IMR-90 (cell line): ENCODE measurements around the gene CTNNA2. TPM values are rescaled to one million over a fixed set of nuclear protein-coding genes. Genes with fewer than 3 reads are reported as not detected.

Source experiments
- ATAC-seq: fragments of 200-7000 bp; cut with Tn5 transposase; 2 replicates; pipeline ENCODE4 v1.9.1; 2020; ENCODE audit warnings: low read depth, mild to moderate bottlenecking, moderate library complexity
- BruUV-seq: library from RNA; stranded (reverse); fragments of 400-500 nt; replicated peaks from 2 replicates; lab custom pipeline; 2021; lab: Mats Ljungman, UMichigan
- CTCF ChIA-PET: fragments of 300-600 bp; formaldehyde crosslinking; extraction: SDS; loops from one replicate; lab custom pipeline; 2021; ENCODE audit warnings: antibody characterized with exemption; lab: Yijun Ruan, JAX
- POLR2A ChIA-PET: fragments of 300-600 bp; sonication (Branson Sonifier 250); formaldehyde crosslinking; loops from one replicate; lab custom pipeline; 2022; ENCODE audit warnings: antibody characterized with exemption; ENCODE audit not compliant: unreplicated experiment; lab: Charles Lee
- DNase-seq: peaks from one replicate; pipeline ENCODE4 v3.0.0; 2013
- H2AFZ ChIP-seq: replicated peaks from 2 replicates; pipeline ENCODE3; 2013; ENCODE audit warnings: low read length, mild to moderate bottlenecking; ENCODE audit not compliant: poor library complexity
- H2AK5ac ChIP-seq: 2 replicates; pipeline ENCODE4 v1.6.1; 2013; ENCODE audit warnings: low read depth, low read length, inconsistent platforms
- H2AK9ac ChIP-seq: replicated peaks from 2 replicates; pipeline ENCODE3; 2013; ENCODE audit warnings: mild to moderate bottlenecking, low read depth, low read length, moderate library complexity; ENCODE audit not compliant: poor library complexity
- H2BK120ac ChIP-seq: 2 replicates; pipeline ENCODE4 v1.6.1; 2013; ENCODE audit warnings: low read depth, low read length, inconsistent platforms
- H2BK15ac ChIP-seq: 3 replicates; pipeline ENCODE4 v1.6.1; 2013; ENCODE audit warnings: low read depth, low read length, inconsistent platforms
- H2BK20ac ChIP-seq: 2 replicates; pipeline ENCODE4 v1.6.1; 2013; ENCODE audit warnings: low read depth, mild to moderate bottlenecking, inconsistent platforms, low read length, moderate library complexity
- H2BK5ac ChIP-seq: 2 replicates; pipeline ENCODE4 v1.6.1; 2013; ENCODE audit warnings: mild to moderate bottlenecking, low read depth, low read length, inconsistent platforms; ENCODE audit not compliant: poor library complexity, severe bottlenecking
- H3K14ac ChIP-seq: replicated peaks from 2 replicates; pipeline ENCODE4 v1.6.1; 2013; ENCODE audit warnings: low read depth, low read length, inconsistent platforms
- H3K18ac ChIP-seq: 2 replicates; pipeline ENCODE4 v1.6.1; 2013; ENCODE audit warnings: low read depth, low read length, control low read depth
- H3K23ac ChIP-seq: 2 replicates; pipeline ENCODE4 v1.6.1; 2013; ENCODE audit warnings: low read depth, low read length, inconsistent platforms
- H3K27ac ChIP-seq: 2 replicates; pipeline ENCODE4 v1.5.1; 2013; ENCODE audit warnings: mild to moderate bottlenecking, control low read depth, low read length; ENCODE audit not compliant: insufficient read depth
- H3K27me3 ChIP-seq: 2 replicates; pipeline ENCODE4 v1.6.1; 2013; ENCODE audit warnings: low read length; ENCODE audit not compliant: control insufficient read depth, insufficient read depth
- H3K36me3 ChIP-seq: 2 replicates; pipeline ENCODE4 v1.6.1; 2013; ENCODE audit warnings: low read length, mixed read lengths; ENCODE audit not compliant: control insufficient read depth, insufficient read depth
- H3K4ac ChIP-seq: 2 replicates; pipeline ENCODE4 v1.6.1; 2013; ENCODE audit warnings: low read depth, low read length, inconsistent platforms
- H3K4me1 ChIP-seq: 2 replicates; pipeline ENCODE4 v1.6.1; 2013; ENCODE audit warnings: low read length, mixed read lengths; ENCODE audit not compliant: control insufficient read depth, insufficient read depth
- H3K4me2 ChIP-seq: 2 replicates; pipeline ENCODE4 v1.6.1; 2013; ENCODE audit warnings: low read depth, mild to moderate bottlenecking, control low read depth, low read length, moderate library complexity
- H3K4me3 ChIP-seq: 2 replicates; pipeline ENCODE4 v1.5.1; 2013; ENCODE audit warnings: low read depth, mild to moderate bottlenecking, control low read depth, low read length, moderate library complexity; ENCODE audit not compliant: insufficient read depth
- H3K56ac ChIP-seq: 2 replicates; pipeline ENCODE4 v1.6.1; 2013; ENCODE audit warnings: low read length, inconsistent platforms; ENCODE audit not compliant: insufficient read depth; ENCODE audit errors: extremely low read depth
- H3K79me1 ChIP-seq, 2 experiments: 2 replicates each; pipeline ENCODE4 v1.6.1; 2013; ENCODE audit warnings: low read length in 2 of 2, inconsistent platforms in 1 of 2, low read depth in 1 of 2
- H3K9ac ChIP-seq: 2 replicates; pipeline ENCODE4 v1.6.1; 2013; ENCODE audit warnings: low read depth, low read length, control low read depth
- H3K9me1 ChIP-seq: 2 replicates; pipeline ENCODE4 v1.6.1; 2013; ENCODE audit warnings: low read length, inconsistent platforms; ENCODE audit not compliant: insufficient read depth
- H3K9me3 ChIP-seq: 2 replicates; pipeline ENCODE4 v1.6.1; 2013; ENCODE audit warnings: low read length; ENCODE audit not compliant: control insufficient read depth, insufficient read depth
- H4K20me1 ChIP-seq: 2 replicates; pipeline ENCODE4 v1.6.1; 2013; ENCODE audit warnings: low read length, inconsistent platforms; ENCODE audit not compliant: insufficient read depth
- H4K5ac ChIP-seq: 2 replicates; pipeline ENCODE4 v1.6.1; 2013; ENCODE audit warnings: mild to moderate bottlenecking, low read depth, low read length, control low read depth
- H4K8ac ChIP-seq, 2 experiments: 2 replicates each; pipeline ENCODE4 v1.6.1; 2013; ENCODE audit warnings: low read depth in 2 of 2, low read length in 2 of 2, control low read depth in 1 of 2, inconsistent platforms in 1 of 2
- H4K91ac ChIP-seq: 2 replicates; pipeline ENCODE4 v1.6.1; 2013; ENCODE audit warnings: low read depth, low read length, inconsistent platforms; ENCODE audit not compliant: insufficient read depth
- BHLHE40 ChIP-seq: fragments of 150-350 bp; IDR thresholded peaks from 2 replicates; pipeline ENCODE4 v1.6.1; 2016; ENCODE audit warnings: mild to moderate bottlenecking, low read depth, low read length
- CEBPB ChIP-seq: IDR thresholded peaks from 2 replicates; pipeline ENCODE4 v1.6.1; 2012; ENCODE audit warnings: low read depth, low read length, improper control_type of control experiment
- CHD1 ChIP-seq: IDR thresholded peaks from 2 replicates; pipeline ENCODE4 v1.6.1; 2012; ENCODE audit warnings: low read depth, low read length, improper control_type of control experiment
- FOS ChIP-seq: fragments of 150-350 bp; IDR thresholded peaks from 2 replicates; pipeline ENCODE4 v1.6.1; 2016; ENCODE audit warnings: low read depth, low read length
- MAFK ChIP-seq: IDR thresholded peaks from 2 replicates; pipeline ENCODE4 v1.6.1; 2012; ENCODE audit warnings: low read depth, low read length, improper control_type of control experiment
- MAZ ChIP-seq: IDR thresholded peaks from 2 replicates; pipeline ENCODE4 v1.6.1; 2012; ENCODE audit warnings: low read depth, mild to moderate bottlenecking, low read length, improper control_type of control experiment, moderate library complexity, borderline replicate concordance
- MXI1 ChIP-seq: IDR thresholded peaks from 2 replicates; pipeline ENCODE4 v1.6.1; 2012; ENCODE audit warnings: low read depth, mild to moderate bottlenecking, low read length, moderate library complexity, borderline replicate concordance
- NFE2L2 ChIP-seq: fragments of 150-350 bp; IDR thresholded peaks from 2 replicates; pipeline ENCODE4 v1.6.1; 2016; ENCODE audit warnings: low read depth, mild to moderate bottlenecking, low read length
- POLR2A ChIP-seq: IDR thresholded peaks from 2 replicates; pipeline ENCODE4 v1.6.1; 2012; ENCODE audit warnings: mild to moderate bottlenecking, low read depth, low read length
- RAD21 ChIP-seq: IDR thresholded peaks from 2 replicates; pipeline ENCODE4 v1.6.1; 2012; ENCODE audit warnings: low read length, improper control_type of control experiment
- RCOR1 ChIP-seq: IDR thresholded peaks from 2 replicates; pipeline ENCODE4 v1.6.1; 2012; ENCODE audit warnings: mild to moderate bottlenecking, low read length, improper control_type of control experiment; ENCODE audit not compliant: insufficient replicate concordance
- RFX5 ChIP-seq: IDR thresholded peaks from 2 replicates; pipeline ENCODE4 v1.8.0; 2012; ENCODE audit warnings: low read depth, mild to moderate bottlenecking, low read length, moderate library complexity
- SMC3 ChIP-seq: fragments of 150-350 bp; IDR thresholded peaks from 2 replicates; pipeline ENCODE4 v1.6.1; 2016; ENCODE audit warnings: low read depth, mild to moderate bottlenecking, antibody characterized with exemption, low read length, moderate library complexity
- WGBS, 2 experiments: methylation state at CpG; one replicate each; pipeline versions ENCODE4 v1.1.5 to v1.1.7; 2013; ENCODE audit warnings: missing lambda C conversion rate in 2 of 2; ENCODE audit not compliant: insufficient read length in 1 of 2; ENCODE audit errors: extremely low coverage in 2 of 2; 5-methylcytosine and 5-hydroxymethylcytosine counted together
- dilution Hi-C: fragments of 300-500 bp; cut with HindIII; formaldehyde crosslinking; loops from one replicate; pipeline ENCODE4 v1.14.3; 2018; ENCODE audit warnings: low sequenced_read_pairs; ENCODE audit not compliant: unreplicated experiment
- in situ Hi-C: fragments of 300-500 bp; cut with MboI; formaldehyde crosslinking; loops from 3 replicates; pipeline ENCODE4 v1.14.3; 2019; ENCODE audit warnings: low sequenced_read_pairs, inconsistent platforms, mixed read lengths
- intact Hi-C: fragments of 100-400 bp; cut with micrococcal nuclease; formaldehyde crosslinking; loops from 2 replicates; pipeline ENCODE4 v1.10.0; 2022
- polyA plus RNA-seq, 3 experiments: library from polyadenylated mRNA; depleted of rRNA; stranded (reverse); fragments of >200 nt; gene quantifications; 2 replicates each; pipeline ENCODE4 v1.2.3, GENCODE V29; 2012; ENCODE audit warnings: low replicate concordance in 1 of 3
- total RNA-seq: library from RNA; depleted of rRNA; stranded (reverse); fragments of >200 nt; gene quantifications from 2 replicates; pipeline ENCODE4 v1.2.3, GENCODE V29; 2012
- TF ChIP-seq, protein P1 (sequence below): conservative IDR thresholded peaks from 2 replicates; pipeline ENCODE4 v1.5.1; 2012; ENCODE audit warnings: mild to moderate bottlenecking, low read depth, low read length, improper control_type of control experiment
- TF ChIP-seq, protein P2 (sequence below): fragments of 150-350 bp; IDR thresholded peaks from 2 replicates; pipeline ENCODE4 v1.6.1; 2016; ENCODE audit warnings: low read depth, mild to moderate bottlenecking, low read length, moderate library complexity, borderline replicate concordance
- TF ChIP-seq, protein P3 (sequence below): fragments of 150-350 bp; IDR thresholded peaks from 2 replicates; pipeline ENCODE4 v1.6.1; 2017; ENCODE audit warnings: mild to moderate bottlenecking, antibody characterized with exemption, low read length, low read depth

Gene CTNNA2
- total and polyA plus RNA-seq, 2 of the 4 experiments (the other 2 are of a cell fraction), result not detected

DNA sequence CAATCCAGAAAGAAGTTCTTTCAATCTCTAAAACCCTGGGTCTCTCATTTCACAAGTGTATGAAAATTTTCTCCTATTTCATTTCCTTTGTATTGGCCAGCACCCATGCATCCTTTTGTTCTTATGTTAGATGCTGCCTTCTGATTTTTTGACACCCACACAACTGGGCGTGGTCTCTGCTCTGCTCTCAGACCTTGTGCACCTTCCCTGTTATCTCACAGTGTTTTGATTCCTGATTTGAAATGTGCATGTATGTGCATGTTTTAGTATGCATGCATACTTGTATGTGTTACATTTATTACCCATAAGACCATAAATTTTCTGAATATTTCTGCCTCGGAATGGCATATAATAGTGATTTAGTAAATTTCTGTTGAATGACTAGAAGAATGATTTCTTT, 152.2 kb downstream of the CTNNA2 start:
- no peak overlapping the region for H2AFZ ChIP-seq
- H3K27me3 ChIP-seq, result no peaks in the 10 kb centered on the region
- H3K79me1 ChIP-seq, result no peaks in the 10 kb centered on the region
- ATAC-seq (no peak), DNase-seq (no peak)
- H2BK20ac ChIP-seq, result no peak overlapping the region
- in situ Hi-C loops (loop anchor here (25.0 kb wide), 1 partner anchor 97 kb away; no protein-coding TSS in a partner anchor), intact Hi-C loops (no loop called here), dilution Hi-C loops (no loop called here)
- H2AK9ac ChIP-seq, result no peak overlapping the region
- BruUV-seq, result no TSS peak
- H2AK5ac ChIP-seq, result no peak overlapping the region
- no peak overlapping the region for H4K5ac ChIP-seq
- H3K9ac ChIP-seq, result no peak overlapping the region
- H3K27ac ChIP-seq, result no peak overlapping the region
- no peak overlapping the region for H3K4me3 ChIP-seq
- H3K18ac ChIP-seq, result no peak overlapping the region
- H2BK15ac ChIP-seq, result no peak overlapping the region
- TF ChIP-seq MXI1 (no peak), NFE2L2 (no peak), MAFK (no peak), RCOR1 (no peak), POLR2A (no peak), MAZ (no peak), FOS (no peak), BHLHE40 (no peak), CEBPB (no peak), SMC3 (no peak), RAD21 (no peak), RFX5 (no peak), CHD1 (no peak)
- TF ChIP-seq, protein P1, sequence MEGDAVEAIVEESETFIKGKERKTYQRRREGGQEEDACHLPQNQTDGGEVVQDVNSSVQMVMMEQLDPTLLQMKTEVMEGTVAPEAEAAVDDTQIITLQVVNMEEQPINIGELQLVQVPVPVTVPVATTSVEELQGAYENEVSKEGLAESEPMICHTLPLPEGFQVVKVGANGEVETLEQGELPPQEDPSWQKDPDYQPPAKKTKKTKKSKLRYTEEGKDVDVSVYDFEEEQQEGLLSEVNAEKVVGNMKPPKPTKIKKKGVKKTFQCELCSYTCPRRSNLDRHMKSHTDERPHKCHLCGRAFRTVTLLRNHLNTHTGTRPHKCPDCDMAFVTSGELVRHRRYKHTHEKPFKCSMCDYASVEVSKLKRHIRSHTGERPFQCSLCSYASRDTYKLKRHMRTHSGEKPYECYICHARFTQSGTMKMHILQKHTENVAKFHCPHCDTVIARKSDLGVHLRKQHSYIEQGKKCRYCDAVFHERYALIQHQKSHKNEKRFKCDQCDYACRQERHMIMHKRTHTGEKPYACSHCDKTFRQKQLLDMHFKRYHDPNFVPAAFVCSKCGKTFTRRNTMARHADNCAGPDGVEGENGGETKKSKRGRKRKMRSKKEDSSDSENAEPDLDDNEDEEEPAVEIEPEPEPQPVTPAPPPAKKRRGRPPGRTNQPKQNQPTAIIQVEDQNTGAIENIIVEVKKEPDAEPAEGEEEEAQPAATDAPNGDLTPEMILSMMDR, result no peak
- TF ChIP-seq, protein P2, sequence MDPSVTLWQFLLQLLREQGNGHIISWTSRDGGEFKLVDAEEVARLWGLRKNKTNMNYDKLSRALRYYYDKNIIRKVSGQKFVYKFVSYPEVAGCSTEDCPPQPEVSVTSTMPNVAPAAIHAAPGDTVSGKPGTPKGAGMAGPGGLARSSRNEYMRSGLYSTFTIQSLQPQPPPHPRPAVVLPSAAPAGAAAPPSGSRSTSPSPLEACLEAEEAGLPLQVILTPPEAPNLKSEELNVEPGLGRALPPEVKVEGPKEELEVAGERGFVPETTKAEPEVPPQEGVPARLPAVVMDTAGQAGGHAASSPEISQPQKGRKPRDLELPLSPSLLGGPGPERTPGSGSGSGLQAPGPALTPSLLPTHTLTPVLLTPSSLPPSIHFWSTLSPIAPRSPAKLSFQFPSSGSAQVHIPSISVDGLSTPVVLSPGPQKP, result no peak
- TF ChIP-seq, protein P3, sequence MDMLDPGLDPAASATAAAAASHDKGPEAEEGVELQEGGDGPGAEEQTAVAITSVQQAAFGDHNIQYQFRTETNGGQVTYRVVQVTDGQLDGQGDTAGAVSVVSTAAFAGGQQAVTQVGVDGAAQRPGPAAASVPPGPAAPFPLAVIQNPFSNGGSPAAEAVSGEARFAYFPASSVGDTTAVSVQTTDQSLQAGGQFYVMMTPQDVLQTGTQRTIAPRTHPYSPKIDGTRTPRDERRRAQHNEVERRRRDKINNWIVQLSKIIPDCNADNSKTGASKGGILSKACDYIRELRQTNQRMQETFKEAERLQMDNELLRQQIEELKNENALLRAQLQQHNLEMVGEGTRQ, result no peak
- no peaks in the 10 kb centered on the region for H3K36me3 ChIP-seq
- no peak overlapping the region for H3K14ac ChIP-seq
- H3K9me3 ChIP-seq, result no peaks in the 10 kb centered on the region; the same call in 1 of the 2 replicates
- no peak overlapping the region for H3K23ac ChIP-seq
- H3K9me1 ChIP-seq, result no peaks in the 10 kb centered on the region
- H2BK5ac ChIP-seq, result no peak overlapping the region
- no peak overlapping the region for H4K91ac ChIP-seq
- H2BK120ac ChIP-seq, result no peak overlapping the region
- POLR2A ChIA-PET, result no interaction called here
- no peaks in the 10 kb centered on the region for H3K4me1 ChIP-seq
- no peak overlapping the region for H3K56ac ChIP-seq
- no peak overlapping the region for H3K4me2 ChIP-seq
- H3K4ac ChIP-seq, result no peak overlapping the region
- no peak overlapping the region for H4K8ac ChIP-seq
- no CpG with 5 or more reads among the region's 2 CpGs for WGBS, 2 experiments
- no peaks in the 10 kb centered on the region for H4K20me1 ChIP-seq
- CTCF ChIA-PET, result no interaction called here
